HG03575 (cell line): Measurements from ENCODE around the gene TMEM209.
"Not testable (repeated sequence)": the region's sequence is repeated elsewhere in the genome, so short reads cannot be mapped to it uniquely, and the experiment has no call there.

Experiments used
- ATAC-seq: cut with Tn5 transposase; IDR thresholded peaks from one replicate; pipeline ENCODE4 v1.9.1; 2021; ENCODE audit not compliant: unreplicated experiment, insufficient number of reproducible peaks, low FRiP score; ENCODE audit errors: extremely low read depth

Gene TMEM209

DNA sequence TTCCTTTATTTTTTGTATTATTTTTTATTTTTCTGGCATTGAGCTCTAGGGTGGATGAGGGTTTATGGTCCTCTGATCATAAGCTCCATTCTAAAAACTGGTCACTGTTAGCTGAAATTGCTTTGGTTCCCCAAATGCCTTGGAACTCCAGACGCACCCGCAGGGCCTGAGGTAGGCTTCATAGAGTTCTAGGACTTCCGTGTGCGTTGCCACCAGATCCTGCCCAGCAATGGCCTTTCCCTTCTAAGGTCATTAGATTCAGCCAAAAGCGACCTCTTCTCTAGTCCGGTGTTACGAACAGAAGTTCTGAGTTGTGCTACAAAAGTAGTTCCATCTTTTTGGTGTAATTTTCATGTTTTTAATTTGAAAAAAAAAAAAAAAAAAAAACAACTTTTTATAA, 70.5 kb downstream of the TMEM209 start:
- no peak for ATAC-seq

- ATAC-seq = no peak
Observed at GRCh38 chr7:130134106-130134636, 71.0 kb downstream of the TMEM209 start.

DNA sequence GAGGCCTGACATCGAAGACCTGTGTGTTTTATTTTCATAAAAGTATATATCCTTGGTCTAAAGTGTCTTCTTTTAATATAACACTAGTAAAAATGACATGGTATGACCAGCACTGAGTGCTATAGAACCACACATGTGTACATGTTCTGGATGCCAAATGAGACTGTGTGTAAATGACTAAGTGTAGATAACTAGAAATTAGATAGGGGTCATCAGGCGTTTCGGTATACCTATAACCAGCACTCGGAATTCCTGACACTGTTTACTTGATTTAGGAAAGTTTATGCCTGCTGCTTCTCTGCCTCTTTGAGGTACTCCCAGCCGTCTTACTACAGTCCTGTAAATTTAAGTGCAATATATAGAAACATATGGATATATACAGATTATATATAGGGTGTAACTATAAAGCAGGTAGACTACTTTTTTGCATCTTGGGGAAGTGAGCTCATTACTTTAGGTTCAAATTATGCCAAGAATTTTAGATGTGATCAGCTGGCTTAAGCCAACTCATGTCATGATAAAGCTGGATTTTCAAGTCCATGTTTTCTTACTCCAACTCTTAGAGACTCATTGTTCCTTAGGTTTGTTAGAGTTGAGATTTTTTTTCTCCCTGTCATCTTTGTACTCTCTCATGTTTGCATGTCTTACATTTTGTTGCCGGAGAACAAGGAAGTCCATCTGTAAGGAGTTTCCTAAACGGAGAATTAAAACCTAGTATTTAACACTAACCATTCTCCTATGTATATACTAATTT, 72.0 kb downstream of the TMEM209 start:
- no peak for ATAC-seq

DNA sequence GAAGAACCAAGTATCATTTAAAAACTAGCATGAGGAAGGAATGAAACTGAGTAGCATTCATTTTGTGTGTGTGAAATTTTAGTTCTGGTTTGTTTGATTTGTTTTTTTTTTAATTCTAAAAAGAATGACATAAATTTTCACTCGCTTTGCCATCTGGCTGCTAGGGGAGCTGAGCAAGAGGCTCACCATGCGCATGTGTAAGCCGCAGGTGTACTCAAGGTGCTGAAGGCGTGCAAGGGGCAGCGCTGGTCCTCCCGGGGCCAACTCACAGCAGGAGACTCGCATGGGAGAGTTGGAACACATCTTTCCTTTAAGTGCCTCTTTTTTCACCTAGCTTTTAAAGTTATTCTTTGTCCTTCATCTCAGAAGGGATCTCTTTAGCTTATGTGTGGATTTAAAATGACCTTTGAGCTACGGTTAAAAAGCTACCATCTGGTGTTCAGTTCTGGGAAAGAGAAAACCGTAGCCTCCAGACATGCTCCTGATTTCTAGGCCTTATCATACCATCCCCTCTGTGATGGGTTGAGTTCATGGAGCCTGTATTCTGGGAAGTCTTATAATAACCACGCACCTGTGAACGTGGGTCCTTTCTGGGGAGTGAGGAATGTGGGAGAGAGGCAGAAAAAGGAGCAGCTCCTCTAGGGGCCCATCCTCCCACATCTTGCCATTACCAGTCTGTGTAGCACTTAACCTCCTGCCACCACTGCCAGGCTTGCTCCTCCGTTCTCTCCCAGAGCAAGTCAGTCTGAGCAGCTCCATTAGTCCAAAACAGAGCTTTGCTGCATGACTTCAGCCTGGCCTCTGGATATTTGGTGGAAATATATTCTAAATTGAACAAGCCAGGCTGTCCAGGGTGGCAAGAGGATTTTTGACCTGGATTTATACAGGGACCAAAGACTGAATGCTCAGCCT, 73.0 kb downstream of the TMEM209 start:
- no peak for ATAC-seq

DNA sequence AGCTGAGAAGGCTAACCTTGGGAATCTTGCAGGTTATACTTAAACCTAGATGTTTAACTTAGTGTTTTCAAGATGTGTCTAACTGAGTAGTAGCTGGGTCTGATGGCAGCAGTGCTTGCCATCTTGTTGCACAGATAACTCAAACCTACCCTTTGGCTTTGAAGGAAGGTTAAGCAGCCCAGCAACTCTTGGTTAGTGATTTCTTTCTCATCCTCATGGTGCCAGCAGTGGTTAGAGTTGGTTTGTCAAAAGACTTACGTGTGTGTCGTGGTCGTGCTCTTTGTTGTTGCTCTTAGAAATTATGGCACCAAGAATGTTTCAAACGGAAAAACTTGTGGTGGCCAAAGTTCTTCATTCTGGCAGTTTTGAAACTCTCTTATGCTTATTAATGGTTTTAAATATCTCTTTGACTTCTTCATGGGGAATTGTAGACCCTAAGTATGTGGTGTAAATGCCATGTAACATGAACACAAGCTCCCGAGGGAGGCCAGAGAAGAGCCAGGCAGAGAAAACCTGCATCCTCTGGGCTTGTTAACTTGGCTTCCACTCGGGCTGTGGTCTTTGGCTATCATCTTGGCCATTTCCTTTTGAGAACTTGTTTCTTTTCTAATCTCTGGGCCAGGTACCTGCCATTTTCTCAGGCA, 73.9 kb downstream of the TMEM209 start:
- ATAC-seq = no peak

DNA sequence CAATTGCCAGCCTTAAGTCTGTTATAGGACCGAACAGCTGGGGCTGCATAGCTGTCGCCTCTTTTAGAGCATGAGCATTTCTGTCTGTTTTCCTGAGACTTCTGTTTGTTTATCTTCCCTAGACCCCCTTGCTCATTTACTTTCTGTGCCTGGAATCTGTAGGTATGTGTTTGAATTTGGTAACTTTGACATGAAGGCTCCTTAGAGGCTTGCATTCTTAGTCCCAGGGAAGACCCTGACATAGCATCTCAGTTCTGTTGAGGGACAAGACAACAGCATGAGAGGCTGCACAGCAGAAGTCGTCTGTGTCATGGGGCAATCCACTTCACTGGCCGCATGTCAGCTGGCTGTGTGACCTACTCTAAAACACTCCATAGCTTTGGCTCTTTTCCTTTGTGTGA, 76.2 kb downstream of the TMEM209 start:
- ATAC-seq = no peak

DNA sequence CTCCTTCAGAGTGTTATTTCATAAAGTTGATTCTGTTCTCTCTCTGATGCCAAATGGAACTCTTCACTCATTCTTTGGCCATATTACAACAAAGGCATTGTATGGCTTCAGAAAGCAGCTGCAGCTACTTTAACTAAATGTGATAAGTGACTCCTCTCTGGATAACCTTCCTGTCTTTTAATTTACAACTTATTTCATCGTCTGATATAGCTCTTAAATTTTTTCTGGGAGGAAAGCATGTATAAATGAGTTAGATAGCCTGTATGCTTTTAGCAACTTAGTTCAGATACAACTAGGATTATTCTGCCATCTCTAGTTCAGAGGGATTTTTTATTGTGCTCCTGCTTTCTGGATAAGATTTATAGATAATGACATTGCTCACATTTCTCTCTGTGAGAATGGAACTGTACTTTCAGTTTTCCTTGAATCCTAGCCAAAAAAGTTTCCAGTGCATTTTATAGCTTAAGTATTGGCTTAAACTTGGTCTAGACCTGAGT, 77.3 kb downstream of the TMEM209 start:
- no peak for ATAC-seq

- no peak for ATAC-seq
Observed at GRCh38 chr7:130127404-130127803, 77.8 kb downstream of the TMEM209 start.

- not testable (repeated sequence) for ATAC-seq
Observed at GRCh38 chr7:130126840-130127239, 78.4 kb downstream of the TMEM209 start.

DNA sequence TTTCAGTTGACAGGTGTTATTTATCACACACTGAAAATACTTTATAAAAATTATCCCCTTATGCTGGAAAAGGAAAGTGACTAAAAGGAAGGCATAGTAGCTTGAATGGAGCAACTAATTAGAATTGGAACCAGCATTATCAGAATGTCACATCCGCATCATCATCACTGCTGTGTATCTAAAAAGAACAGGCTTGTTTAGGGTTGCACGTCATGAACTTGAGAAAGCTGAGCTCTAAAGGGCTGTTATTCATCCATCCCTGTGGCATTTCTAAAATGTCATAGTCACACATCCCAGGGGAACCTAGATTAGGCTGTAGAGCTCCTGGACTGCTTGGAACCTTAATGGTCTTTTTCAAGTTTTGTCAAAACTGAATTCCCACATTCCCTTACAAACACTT, 80.5 kb downstream of the TMEM209 start:
- no peak for ATAC-seq

GRCh38 chr7:130123501-130123900, 81.7 kb downstream of the TMEM209 start:
- no peak for ATAC-seq

DNA sequence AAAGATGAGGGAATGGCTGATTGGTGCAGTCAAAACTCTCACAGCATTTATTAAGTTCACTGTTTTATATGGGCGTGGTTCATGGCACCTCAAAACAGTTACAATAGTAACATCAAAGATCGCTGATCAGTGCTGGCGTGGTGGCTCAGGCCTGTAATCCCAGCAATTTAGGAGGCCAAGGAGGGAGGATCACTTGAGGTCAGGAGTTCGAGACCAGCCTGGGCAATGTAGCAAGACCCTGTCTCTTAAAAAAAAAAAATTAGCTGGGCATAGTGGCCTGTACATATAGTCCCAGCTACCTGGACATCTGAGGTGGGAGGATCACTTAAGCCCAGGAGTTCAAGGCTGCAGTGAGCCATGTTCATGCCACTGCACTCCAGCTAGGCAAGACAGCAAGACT, 86.4 kb downstream of the TMEM209 start:
- ATAC-seq = no peak

GRCh38 chr7:130118294-130118693, 86.9 kb downstream of the TMEM209 start:
- ATAC-seq = no peak

- no peak for ATAC-seq
Observed at GRCh38 chr7:130114776-130115175, 90.4 kb downstream of the TMEM209 start.
